ENCODE measurements around the gene SMYD3.

SMYD3 gene

GRCh38 chr1:245877976-245878375 is 629.1 kb downstream of the SMYD3 start:
- Histone ChIP-seq H3K4me2 (ENCODE audit: low read depth, low read length, poor library complexity, severe bottlenecking) (no peak overlapping the region), H3K4me1 (ENCODE audit: insufficient read depth, low read length, poor library complexity, severe bottlenecking) (peaks cover 11% of the 10 kb centered on the region), H2AFZ (ENCODE audit: low read length) (no peak overlapping the region), H3F3A (ENCODE audit: low read depth) (no peaks in the 10 kb centered on the region), H3K79me2 (ENCODE audit: insufficient read depth, low read length) (no peaks in the 10 kb centered on the region), H3K9me2 (replicated peaks; ENCODE audit: low read depth, low read length) (no peaks in the 10 kb centered on the region), H3K27me3 (ENCODE audit: insufficient read depth, low read length, poor library complexity, severe bottlenecking) (no peaks in the 10 kb centered on the region), H3K9me3 (ENCODE audit: insufficient read depth, low read depth, low read length) (no peaks in the 10 kb centered on the region), H3K4me3 (ENCODE audit: low read length, poor library complexity, severe bottlenecking) (no peak overlapping the region), H3K36me3 (ENCODE audit: insufficient read depth, low read length) (no peaks in the 10 kb centered on the region), H3K9ac (ENCODE audit: low read depth, low read length, poor library complexity, severe bottlenecking) (no peak overlapping the region), H4K20me1 (ENCODE audit: insufficient read depth, low read length, poor library complexity, severe bottlenecking) (no peaks in the 10 kb centered on the region)
- TF ChIP-seq EZH2phosphoT487 (IDR thresholded peaks at IDR 0.05; ENCODE audit: borderline replicate concordance) (no peak), CTCF (conservative IDR thresholded peaks at IDR 0.05; ENCODE audit: low read length) (no peak)

DNA sequence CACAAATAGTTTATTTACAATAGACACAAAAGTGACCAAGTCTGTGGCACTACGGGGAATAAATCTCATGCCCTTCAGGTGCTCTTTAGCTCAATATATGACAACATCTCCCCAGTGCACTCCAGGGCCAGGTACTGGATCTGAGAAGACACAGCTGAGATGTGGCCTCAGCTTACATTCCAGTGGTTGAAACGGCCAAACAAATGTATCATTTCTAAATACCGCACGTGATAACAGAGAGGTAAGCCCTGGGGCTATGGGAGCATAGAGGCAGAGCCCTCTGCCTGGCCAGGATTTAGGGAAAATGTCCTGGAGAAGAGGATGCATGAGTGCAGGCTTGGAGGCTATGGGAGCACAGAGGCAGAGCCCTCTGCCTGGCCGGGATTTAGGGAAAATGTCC is 630.5 kb downstream of the SMYD3 start:
- H3K9me2 ChIP-seq (replicated peaks; ENCODE audit: low read depth, low read length), result no peaks in the 10 kb centered on the region
- no peaks in the 10 kb centered on the region for H3K79me2 ChIP-seq (ENCODE audit: insufficient read depth, low read length)
- no peak overlapping the region for H3K4me2 ChIP-seq (ENCODE audit: low read depth, low read length, poor library complexity, severe bottlenecking)
- no peaks in the 10 kb centered on the region for H3K9me3 ChIP-seq (ENCODE audit: insufficient read depth, low read depth, low read length)
- no peaks in the 10 kb centered on the region; the same call in 1 of the 2 replicates for H3K36me3 ChIP-seq (ENCODE audit: insufficient read depth, low read length)
- peaks cover 11% of the 10 kb centered on the region for H3K4me1 ChIP-seq (ENCODE audit: insufficient read depth, low read length, poor library complexity, severe bottlenecking)
- H2AFZ ChIP-seq (ENCODE audit: low read length), result no peak overlapping the region
- H3K4me3 ChIP-seq (ENCODE audit: low read length, poor library complexity, severe bottlenecking), result no peak overlapping the region
- H3K27me3 ChIP-seq (ENCODE audit: insufficient read depth, low read length, poor library complexity, severe bottlenecking), result no peaks in the 10 kb centered on the region
- H3K9ac ChIP-seq (ENCODE audit: low read depth, low read length, poor library complexity, severe bottlenecking), result no peak overlapping the region
- TF ChIP-seq EZH2phosphoT487 (IDR thresholded peaks at IDR 0.05; ENCODE audit: borderline replicate concordance) (no peak), CTCF (conservative IDR thresholded peaks at IDR 0.05; ENCODE audit: low read length) (no peak)
- H4K20me1 ChIP-seq (ENCODE audit: insufficient read depth, low read length, poor library complexity, severe bottlenecking), result no peaks in the 10 kb centered on the region
- H3F3A ChIP-seq (ENCODE audit: low read depth), result no peaks in the 10 kb centered on the region

DNA sequence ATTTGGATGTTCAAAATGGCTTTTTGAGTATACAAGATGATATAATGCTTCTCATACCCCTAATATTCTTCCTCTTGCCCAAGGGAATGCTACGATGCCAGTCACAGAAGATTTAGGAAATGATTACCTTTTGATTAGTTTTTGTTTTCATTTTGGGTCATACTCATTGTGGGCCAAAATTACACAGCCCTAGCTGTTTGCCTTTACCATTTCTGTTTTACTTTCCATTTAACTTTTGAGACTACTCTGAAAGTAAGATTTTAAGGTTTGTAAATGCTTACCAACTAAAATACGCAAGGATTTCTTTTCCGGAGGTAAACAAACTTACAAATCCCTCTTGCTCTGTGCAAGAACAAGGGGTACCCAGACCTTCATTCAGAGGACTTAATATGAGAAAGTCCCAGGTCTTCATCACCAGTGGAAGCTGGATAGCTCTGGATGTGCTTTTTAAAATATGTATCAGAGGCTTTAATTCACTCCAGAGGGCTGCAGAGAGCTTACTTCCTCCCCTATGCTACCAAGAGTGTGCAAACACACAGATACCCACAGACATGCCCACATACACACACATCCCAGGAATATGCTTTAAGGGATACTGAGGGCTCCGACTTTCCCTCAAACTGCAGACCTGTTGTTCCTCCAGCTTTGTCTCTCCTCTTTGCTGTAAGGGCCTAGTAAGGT is 631.4 kb downstream of the SMYD3 start:
- H3K9me3 ChIP-seq (ENCODE audit: insufficient read depth, low read depth, low read length), result no peaks in the 10 kb centered on the region
- H3K36me3 ChIP-seq (ENCODE audit: insufficient read depth, low read length), result no peaks in the 10 kb centered on the region; the same call in 1 of the 2 replicates
- no peak overlapping the region for H3K4me2 ChIP-seq (ENCODE audit: low read depth, low read length, poor library complexity, severe bottlenecking)
- H3K9ac ChIP-seq (ENCODE audit: low read depth, low read length, poor library complexity, severe bottlenecking), result no peak overlapping the region
- no peaks in the 10 kb centered on the region for H4K20me1 ChIP-seq (ENCODE audit: insufficient read depth, low read length, poor library complexity, severe bottlenecking)
- no peak overlapping the region for H3K4me3 ChIP-seq (ENCODE audit: low read length, poor library complexity, severe bottlenecking)
- H3K4me1 ChIP-seq (ENCODE audit: insufficient read depth, low read length, poor library complexity, severe bottlenecking), result peaks cover 11% of the 10 kb centered on the region
- H3K79me2 ChIP-seq (ENCODE audit: insufficient read depth, low read length), result no peaks in the 10 kb centered on the region
- no peaks in the 10 kb centered on the region for H3F3A ChIP-seq (ENCODE audit: low read depth)
- TF ChIP-seq CTCF (conservative IDR thresholded peaks at IDR 0.05; ENCODE audit: low read length) (no peak), EZH2phosphoT487 (IDR thresholded peaks at IDR 0.05; ENCODE audit: borderline replicate concordance) (no peak)
- H2AFZ ChIP-seq (ENCODE audit: low read length), result no peak overlapping the region
- no peaks in the 10 kb centered on the region for H3K9me2 ChIP-seq (replicated peaks; ENCODE audit: low read depth, low read length)
- no peaks in the 10 kb centered on the region for H3K27me3 ChIP-seq (ENCODE audit: insufficient read depth, low read length, poor library complexity, severe bottlenecking)

Data from Loucy (cell line).